Fibroblast of villous mesenchyme (primary cell): ENCODE data around the gene RNF214. TPM values are rescaled to one million over a fixed set of nuclear protein-coding genes. Genes with fewer than 3 reads are reported as not detected.

ENCODE experiments used
- DNase-seq: peaks from one replicate; pipeline ENCODE4 v3.0.0-alpha.2; 2010; ENCODE audit warnings: low read depth
- H3K4me3 ChIP-seq: 2 replicates; pipeline ENCODE4 v1.5.1; 2011; ENCODE audit warnings: low read depth, mild to moderate bottlenecking, low read length
- small RNA-seq: library from RNA; depleted of rRNA; stranded (forward); fragments of <200 nt; gene quantifications from one replicate; pipeline ENCODE3, GENCODE V24; 2012
- total RNA-seq: library from RNA; depleted of rRNA; stranded (reverse); fragments of >200 nt; gene quantifications from 2 replicates; pipeline ENCODE4 v1.2.3, GENCODE V29; 2012
- TF ChIP-seq, protein P1 (sequence below): IDR thresholded peaks from 2 replicates; pipeline ENCODE4 v1.5.1; 2012; ENCODE audit warnings: low read depth, mild to moderate bottlenecking, low read length; ENCODE audit not compliant: insufficient read depth

RNF214 gene
- total RNA-seq, 1 donor: 14.2 TPM

GRCh38 chr11:117335399-117335798 is 102.9 kb downstream of the RNF214 start:
- DNase-seq: no peak
- no peak overlapping the region for H3K4me3 ChIP-seq
- TF ChIP-seq, protein P1, sequence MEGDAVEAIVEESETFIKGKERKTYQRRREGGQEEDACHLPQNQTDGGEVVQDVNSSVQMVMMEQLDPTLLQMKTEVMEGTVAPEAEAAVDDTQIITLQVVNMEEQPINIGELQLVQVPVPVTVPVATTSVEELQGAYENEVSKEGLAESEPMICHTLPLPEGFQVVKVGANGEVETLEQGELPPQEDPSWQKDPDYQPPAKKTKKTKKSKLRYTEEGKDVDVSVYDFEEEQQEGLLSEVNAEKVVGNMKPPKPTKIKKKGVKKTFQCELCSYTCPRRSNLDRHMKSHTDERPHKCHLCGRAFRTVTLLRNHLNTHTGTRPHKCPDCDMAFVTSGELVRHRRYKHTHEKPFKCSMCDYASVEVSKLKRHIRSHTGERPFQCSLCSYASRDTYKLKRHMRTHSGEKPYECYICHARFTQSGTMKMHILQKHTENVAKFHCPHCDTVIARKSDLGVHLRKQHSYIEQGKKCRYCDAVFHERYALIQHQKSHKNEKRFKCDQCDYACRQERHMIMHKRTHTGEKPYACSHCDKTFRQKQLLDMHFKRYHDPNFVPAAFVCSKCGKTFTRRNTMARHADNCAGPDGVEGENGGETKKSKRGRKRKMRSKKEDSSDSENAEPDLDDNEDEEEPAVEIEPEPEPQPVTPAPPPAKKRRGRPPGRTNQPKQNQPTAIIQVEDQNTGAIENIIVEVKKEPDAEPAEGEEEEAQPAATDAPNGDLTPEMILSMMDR: no peak

Small RNA genes lying within 50 kb of the gene (small RNA-seq; reads per million reads assigned to genes)
- gene RF00564: not detected

Other genes starting within 250 kb of the RNF214 start
- 14.2 TPM in 2 replicates for gene SIK3, start 134.2 kb upstream of the RNF214 start, total RNA-seq
- 132 and 200 TPM in 2 replicates for gene PAFAH1B2, start 88.4 kb upstream of the RNF214 start, total RNA-seq
- gene SIDT2, start 53.9 kb upstream of the RNF214 start, total RNA-seq: 23.5 and 24.2 TPM in 2 replicates
- gene TAGLN, start 33.3 kb upstream of the RNF214 start, total RNA-seq: 4,185 and 5,577 TPM in 2 replicates
- 44.5 and 60.0 TPM in 2 replicates for gene PCSK7, start 598 bp upstream of the RNF214 start, total RNA-seq
- gene BACE1-AS, start 58.7 kb downstream of the RNF214 start, total RNA-seq: 2.6 and 3.5 TPM in 2 replicates
- gene BACE1, start 83.6 kb downstream of the RNF214 start, total RNA-seq: 28.0 and 31.5 TPM in 2 replicates
- 30.3 and 33.7 TPM in 2 replicates for gene CEP164, start 95.2 kb downstream of the RNF214 start, total RNA-seq